ENCODE results near the gene BNC2.

- no peak for TF ChIP-seq CTCF (IDR thresholded peaks at IDR 0.05; ENCODE audit: insufficient read depth, low read depth, low read length)
- TF ChIP-seq EZH2 (IDR thresholded peaks at IDR 0.05; ENCODE audit: insufficient read depth, low read length), result no peak
Observed at GRCh38 chr9:16475996-16476395, 394.5 kb downstream of the BNC2 start.

Measured in astrocyte (in vitro differentiated cells and primary cell).